Measurements from ENCODE around the gene PSAT1.

Gene PSAT1

GRCh38 chr9:78292716-78293497 is 4.0 kb upstream of the PSAT1 start:
- no peak for DNase-seq

GRCh38 chr9:78294290-78295176 is 2.4 kb upstream of the PSAT1 start:
- no peak for DNase-seq

GRCh38 chr9:78295177-78295575 is 1.7 kb upstream of the PSAT1 start:
- no peak for DNase-seq

GRCh38 chr9:78295731-78296130 is 1.2 kb upstream of the PSAT1 start:
- no peak for DNase-seq

- peak in 38 of 51 donors; percentile 20 to 76 (median 48) for DNase-seq
These were observed 578 bp upstream of the PSAT1 start for GRCh38 chr9:78296201-78296892.

GRCh38 chr9:78297672-78297961 is 692 bp downstream of the PSAT1 start:
- DNase-seq: no peak

GRCh38 chr9:78298046-78298765 is 1.3 kb downstream of the PSAT1 start:
- DNase-seq: peak in 38 of 51 donors; percentile 10 to 88 (median 35)

- DNase-seq: no peak
These were observed 3.3 kb downstream of the PSAT1 start for GRCh38 chr9:78300209-78300608.

GRCh38 chr9:78301466-78301865 is 4.5 kb downstream of the PSAT1 start:
- no peak for DNase-seq

GRCh38 chr9:78303377-78304062 is 6.6 kb downstream of the PSAT1 start:
- no peak for DNase-seq

GRCh38 chr9:78304357-78304756 is 7.4 kb downstream of the PSAT1 start:
- DNase-seq: no peak

- no peak for DNase-seq
These were observed 9.5 kb downstream of the PSAT1 start for GRCh38 chr9:78306222-78307076.

GRCh38 chr9:78307360-78307759 is 10.4 kb downstream of the PSAT1 start:
- DNase-seq: no peak

- no peak for DNase-seq
These were observed 12.1 kb downstream of the PSAT1 start for GRCh38 chr9:78309066-78309465.

- DNase-seq: no peak
These were observed 14.2 kb downstream of the PSAT1 start for GRCh38 chr9:78311075-78311474.

GRCh38 chr9:78311886-78312524 is 15.1 kb downstream of the PSAT1 start:
- DNase-seq: peak in 1 of 51 donors; percentile 12

- DNase-seq: no peak
These were observed 17.6 kb downstream of the PSAT1 start for GRCh38 chr9:78314550-78314949.

GRCh38 chr9:78314953-78315870 is 18.3 kb downstream of the PSAT1 start:
- peak in 1 of 51 donors; percentile 28 for DNase-seq
